ENCODE measurements around the gene HYCC2. TPM values are rescaled to one million over a fixed set of nuclear protein-coding genes. Genes with fewer than 3 reads are reported as not detected.

The HYCC2 gene
- 37.5 TPM for total RNA-seq

GRCh38 chr2:201071479-201072200 is at the start of gene HYCC2, which contains the start of gene NDUFB3:
TSS of gene HYCC2 (minus strand) at chr2:201071671. CDS start at chr2:201024009, 47,662 bp downstream.
TSS of gene NDUFB3 (plus strand) at chr2:201072001. CDS start at chr2:201078883, 6,882 bp downstream.

GRCh38 chr2:201116115-201116958 is 44.9 kb upstream of the HYCC2 start, which contains the start of gene CFLAR:
TSS of gene CFLAR (plus strand) at chr2:201116164. CDS start at chr2:201129866, 13,702 bp downstream.

Other genes starting within 250 kb of the HYCC2 start
- gene CLK1, start 207.0 kb downstream of the HYCC2 start, total RNA-seq = 392 TPM
- 49.1 TPM for gene PPIL3, start 182.6 kb downstream of the HYCC2 start, total RNA-seq
- gene NIF3L1, start 182.3 kb downstream of the HYCC2 start, total RNA-seq = 25.5 TPM
- gene ORC2, start 108.0 kb downstream of the HYCC2 start, total RNA-seq = 28.0 TPM
- 37.2 TPM for gene NDUFB3, start 330 bp upstream of the HYCC2 start, total RNA-seq
- 119 TPM for gene CFLAR, start 44.5 kb upstream of the HYCC2 start, total RNA-seq
- gene CASP10, start 111.5 kb upstream of the HYCC2 start, total RNA-seq = 11.5 TPM
- 6.4 TPM for gene CASP8, start 188.9 kb upstream of the HYCC2 start, total RNA-seq

All from camera-type eye (tissue), 1 donor.